Nucleus accumbens (tissue), 56 donors: ENCODE measurements around the gene TLR6.
A peak's percentile ranks its signal among the peaks of the same experiment; 100 is the strongest.

Experiments used
- DNase-seq, 56 donors: peaks; one replicate each; lab custom pipeline; 2025; lab: John Stamatoyannopoulos, UW

TLR6 gene

DNA sequence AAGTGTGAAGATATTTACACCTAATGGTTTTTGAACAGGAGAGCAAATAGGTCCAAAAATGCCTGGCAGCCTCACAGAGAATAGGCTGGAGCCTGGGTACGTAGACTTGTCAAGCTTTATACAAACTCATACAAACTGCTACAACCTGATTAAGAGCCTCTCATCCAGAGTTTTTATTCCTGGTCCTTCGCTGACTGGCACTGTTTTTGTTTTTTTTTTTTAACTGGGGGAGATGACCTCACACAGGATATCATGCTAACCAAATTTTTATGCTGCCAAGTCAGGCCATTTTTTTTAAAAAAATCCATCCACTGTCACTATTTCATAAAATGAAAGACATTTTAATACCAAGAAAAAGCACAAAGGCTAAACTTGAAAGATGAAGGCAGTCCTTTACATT, 12.9 kb upstream of the TLR6 start:
- no peak for DNase-seq

DNA sequence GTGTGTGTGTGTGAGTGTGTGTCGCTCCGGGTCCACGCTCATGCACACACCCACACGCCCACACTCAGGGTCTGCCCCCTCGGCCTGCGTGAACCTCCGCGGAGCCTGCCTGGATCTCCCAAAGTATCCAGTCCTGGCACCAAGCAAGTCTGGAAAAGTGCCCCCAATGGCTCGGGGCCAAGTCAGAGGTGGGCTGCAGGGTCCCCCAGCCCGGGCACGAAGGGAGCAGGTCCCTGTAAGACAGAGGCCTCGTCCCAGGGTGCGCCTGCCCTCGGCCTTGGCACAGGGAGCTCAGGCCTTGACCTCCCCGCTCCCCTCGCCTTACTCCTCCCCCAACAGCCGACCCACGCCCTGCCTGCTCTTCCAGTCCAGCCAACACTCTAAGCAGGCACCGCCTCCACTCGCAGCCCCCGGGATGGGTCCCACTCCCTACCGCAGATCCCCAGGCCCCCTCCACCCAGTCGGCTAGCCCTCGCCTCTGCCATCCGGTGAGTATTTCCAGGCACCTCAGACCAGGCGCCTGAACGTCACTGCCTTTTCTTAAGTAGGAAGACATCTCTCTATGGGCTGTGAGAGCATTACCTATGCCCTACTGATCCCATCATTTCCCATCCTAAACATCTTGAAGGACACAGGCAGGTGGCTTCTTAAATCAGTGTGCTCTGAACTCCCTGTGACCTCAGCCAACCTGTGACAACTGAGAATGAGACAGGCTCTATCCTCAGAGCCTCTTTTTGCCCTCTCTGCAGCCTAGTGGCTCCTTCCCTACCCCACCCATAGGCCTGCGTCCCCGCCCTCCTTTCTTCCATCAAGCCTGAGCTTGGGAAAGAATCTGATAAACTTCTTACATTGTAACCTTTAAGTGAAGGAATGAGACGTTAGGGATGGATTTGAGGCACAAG, 11.7 kb upstream of the TLR6 start:
- peak in 14 of 56 donors; percentile 13 to 69 (median 48) for DNase-seq

DNA sequence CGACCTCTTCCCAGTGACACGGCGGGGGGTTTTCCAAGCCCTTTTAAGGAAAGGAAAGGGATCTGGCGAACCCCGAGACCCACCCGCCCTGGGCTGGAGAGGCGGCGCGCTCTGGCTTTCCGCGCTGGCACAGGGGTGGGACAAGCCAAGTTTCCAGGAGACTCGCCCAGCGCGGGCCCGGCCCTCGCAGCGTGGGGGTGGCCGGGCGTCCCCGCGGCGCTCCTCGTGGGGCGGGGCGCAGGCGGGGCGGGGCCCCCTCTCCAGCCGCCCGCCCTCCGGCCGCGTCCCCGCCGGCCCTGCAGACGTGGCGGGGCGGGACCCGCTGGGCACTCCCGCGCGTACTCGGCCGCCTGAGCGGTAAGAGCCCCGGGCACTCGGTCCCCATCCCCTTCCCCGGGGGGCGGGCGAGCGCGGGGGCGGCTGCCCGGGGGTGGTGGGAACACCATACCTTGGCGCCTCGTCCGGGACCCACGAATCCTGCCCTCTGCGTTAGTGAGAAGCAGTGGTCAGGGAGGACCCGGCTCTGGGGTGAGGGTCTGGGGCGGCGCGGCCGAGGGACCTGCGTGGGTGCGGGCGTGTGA, 11.0 kb upstream of the TLR6 start, which contains the start of gene FAM114A1:
Gene FAM114A1 (plus strand): TSS at position 329 of the 581 bp plus-strand sequence. CDS start 10,273 bp downstream, outside the sequence.
- DNase-seq = peak in 51 of 56 donors; percentile 11 to 88 (median 57)

DNA sequence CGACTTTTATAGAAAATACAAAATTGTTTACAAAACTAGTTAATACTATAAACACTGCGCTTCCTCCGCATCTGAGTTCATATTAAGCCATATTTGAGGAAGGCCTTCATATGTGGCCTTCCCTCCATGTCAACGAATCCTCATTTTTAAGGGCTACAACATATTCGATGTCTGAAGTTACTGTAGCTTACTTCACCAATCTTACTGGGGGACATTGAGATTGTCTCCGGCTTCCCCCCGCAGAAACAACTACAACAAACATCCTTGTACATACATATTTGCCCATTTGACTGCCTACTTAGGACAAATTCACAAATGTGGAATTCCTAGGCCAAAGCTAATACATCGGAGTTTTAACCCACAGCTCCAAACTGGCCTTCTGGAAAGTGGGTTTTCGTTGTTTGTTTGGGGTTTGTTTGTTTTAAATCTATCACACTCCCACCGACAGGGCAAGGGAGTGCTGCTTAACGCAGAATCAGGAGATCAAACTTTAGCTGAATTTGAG, 10.4 kb upstream of the TLR6 start:
- no peak for DNase-seq

DNA sequence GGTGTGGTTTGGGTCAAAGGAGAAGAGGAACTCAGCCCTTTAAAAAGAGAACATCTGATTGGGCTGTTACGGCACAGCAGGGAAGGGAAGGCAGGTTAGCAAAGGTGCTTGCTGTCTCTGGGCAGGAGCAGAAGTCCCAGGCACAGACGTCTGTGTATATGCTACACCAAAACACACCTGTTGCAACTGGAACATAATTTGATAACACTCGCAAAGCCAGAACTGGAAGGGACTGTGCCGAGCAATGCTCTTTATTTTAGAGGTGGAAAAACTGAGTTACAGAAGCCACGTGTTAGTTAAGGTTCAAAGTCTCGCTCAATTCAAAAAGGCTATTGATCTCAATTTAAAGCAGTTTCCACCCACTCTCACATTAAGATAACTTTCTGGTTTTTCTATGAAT, 8.8 kb upstream of the TLR6 start:
- no peak for DNase-seq

DNA sequence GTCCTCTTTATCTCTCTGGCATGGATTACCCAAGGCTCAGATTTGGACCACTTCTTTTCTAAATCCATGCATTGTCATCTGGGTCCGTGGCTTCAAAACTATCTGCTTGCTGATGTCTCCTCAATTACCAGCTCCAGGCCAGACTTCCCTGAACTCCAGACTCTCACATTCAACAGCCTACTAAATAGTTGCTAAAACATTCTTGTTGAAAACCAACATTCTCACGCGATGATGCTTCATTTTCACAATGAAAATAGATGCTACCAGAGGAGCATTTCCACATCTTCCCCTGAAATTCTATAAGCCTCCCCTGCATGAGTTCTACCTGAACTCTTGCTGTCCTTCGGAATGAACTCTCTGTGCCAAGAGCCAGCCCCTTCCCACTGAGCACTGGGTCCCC, 5.2 kb upstream of the TLR6 start:
- DNase-seq = no peak

DNA sequence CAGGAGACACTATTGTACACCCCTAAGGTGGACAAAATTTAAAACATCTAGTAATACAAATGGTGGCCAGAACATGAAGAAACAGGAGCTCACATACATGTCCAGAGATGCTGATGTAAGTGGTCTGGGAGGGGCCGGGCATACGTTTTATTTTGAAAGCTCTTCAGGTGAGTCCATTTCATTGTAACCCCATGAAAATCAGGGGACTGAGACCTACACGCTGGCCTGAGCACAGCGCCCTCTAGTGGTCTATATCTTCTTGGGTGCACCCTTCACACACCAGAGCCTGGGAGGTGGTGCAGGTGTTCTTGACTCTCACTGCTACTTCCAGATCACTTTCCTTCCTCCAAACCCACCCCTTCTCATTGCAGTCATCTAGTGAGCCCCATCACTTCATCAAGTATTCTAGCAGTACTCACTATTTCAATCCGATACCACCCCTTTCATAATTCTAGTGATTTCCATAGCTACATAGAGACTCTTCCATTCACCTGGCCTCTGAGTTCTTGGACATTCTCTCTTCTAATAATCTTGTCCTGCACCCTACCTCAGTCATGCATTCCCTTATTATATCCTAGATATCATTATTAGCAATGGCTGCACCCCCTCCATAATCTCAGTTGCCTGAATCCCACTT, 4.3 kb upstream of the TLR6 start:
- no peak for DNase-seq

DNA sequence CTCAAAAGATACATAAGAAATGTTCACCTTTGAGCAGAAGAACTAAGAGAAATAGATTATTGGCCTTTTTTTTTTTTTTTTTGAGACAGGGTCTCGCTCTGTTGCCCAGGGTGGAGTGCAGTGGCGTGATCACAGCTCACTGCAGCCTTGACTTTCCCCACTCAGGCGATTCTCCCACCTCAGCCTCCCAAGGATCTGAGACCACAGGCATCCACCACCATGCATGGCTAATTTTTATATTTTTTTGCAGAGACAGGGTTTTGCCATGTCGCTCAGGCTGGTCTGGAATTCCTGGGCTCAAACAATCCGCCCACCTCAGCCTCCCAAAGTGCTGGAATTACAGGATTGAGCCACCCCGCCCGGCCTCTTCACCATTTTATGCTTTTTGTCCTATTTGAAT, 2.9 kb upstream of the TLR6 start:
- no peak for DNase-seq

DNA sequence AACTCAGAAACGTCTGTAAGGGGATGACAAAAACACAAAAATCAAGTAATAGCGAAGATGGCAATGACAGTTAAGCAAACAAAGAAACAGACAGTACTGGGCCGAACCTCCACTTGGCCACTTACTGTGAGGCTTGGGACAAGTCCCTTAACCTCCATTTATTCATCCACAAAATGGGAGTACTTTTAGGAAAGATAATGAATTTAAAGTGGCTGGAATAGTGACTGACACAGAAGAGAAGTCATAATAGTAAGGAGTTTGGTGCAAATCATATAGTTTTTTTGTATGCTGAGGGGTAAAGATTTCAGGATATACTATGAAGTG, 1.4 kb upstream of the TLR6 start:
- DNase-seq = no peak

DNA sequence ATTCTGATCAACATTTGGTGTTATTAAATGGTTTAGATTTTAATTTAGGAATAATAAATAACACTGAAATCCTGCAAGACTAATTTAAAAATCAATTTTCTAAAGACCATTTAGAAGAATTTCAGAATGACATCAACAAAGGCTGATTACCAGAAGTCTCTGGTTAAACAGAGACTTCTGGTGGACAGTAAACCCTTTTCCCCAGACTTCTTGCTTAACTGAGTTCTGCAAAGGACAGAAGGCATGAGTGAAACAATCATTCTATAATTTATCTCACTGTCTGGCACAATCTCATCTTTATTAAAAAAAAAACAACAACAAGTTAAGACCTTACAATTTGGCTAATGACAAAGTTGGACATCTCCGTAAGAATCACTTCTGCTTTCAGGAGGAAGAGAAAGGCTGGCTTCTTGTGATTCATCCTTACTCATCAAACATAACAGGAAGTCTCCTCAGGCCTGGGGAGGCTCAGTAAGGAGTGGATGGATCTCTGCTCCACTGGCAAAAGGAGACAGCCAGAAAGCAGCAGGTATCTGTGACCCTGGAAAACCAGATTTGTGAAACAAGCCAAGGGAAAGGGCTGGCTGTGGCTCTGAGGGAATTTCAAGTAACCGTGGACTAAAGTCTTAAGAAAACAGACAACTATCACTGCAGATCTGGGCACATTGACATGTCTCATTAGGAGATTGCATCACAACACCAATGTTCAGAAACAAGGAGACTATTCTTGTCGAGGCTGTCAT, 908 bp upstream of the TLR6 start:
- peak in 10 of 56 donors; percentile 7 to 35 (median 24) for DNase-seq

DNA sequence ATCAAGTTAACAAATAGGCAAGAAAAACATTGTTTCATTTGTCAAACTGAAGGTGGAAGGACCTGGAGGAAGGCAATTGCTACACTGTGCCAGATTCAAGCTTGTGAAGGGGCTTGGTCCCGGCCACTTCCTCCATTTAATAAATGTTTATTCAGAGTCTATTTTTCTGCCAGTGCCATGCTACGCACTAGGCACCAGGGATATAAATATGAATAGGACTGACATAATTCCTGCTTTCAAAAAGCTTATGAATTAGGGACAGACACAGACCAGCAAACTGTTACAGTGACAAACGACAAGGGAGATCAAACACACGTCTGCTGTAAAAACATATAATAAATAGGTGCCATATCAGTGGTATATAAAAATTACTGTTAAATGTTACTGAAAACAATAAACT, 571 bp downstream of the TLR6 start:
- no peak for DNase-seq

DNA sequence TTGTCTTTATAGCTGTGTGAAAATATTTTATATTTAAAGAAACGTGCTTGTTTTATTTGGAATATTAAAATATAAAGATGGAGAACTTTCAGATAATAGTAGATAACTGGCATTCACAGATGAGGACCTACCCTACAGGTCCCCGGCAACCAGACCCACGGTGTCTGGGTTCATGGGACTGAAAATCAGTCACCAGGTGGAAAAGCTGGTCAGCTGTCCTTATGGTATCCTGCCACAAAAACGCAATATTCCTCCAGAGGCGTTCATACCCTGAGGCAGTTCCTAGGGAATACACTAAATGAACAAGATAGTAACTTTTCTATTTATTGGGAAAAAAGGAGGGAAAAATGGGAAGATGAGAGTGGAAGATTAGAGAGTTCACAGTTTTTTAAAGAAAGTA, 1.2 kb downstream of the TLR6 start:
- no peak for DNase-seq

DNA sequence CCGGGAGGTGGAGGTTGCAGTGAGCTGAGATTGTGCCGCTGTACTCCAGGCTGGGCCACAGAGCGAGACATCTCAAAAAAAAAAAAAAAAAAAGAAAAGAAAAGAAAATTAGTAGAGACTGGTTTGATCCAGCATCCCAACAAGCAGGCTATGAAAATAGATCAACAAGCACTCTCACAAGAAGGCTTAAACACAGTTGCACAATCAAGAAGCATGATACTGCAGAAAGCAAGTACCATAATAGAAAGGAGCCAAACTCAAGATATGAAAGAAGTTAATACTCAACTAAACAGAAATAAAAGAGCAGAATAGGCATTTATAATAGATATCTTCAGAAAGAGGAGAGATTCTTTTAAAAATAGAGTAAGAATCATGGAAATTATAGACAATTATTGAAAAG, 10.6 kb downstream of the TLR6 start:
- no peak for DNase-seq

DNA sequence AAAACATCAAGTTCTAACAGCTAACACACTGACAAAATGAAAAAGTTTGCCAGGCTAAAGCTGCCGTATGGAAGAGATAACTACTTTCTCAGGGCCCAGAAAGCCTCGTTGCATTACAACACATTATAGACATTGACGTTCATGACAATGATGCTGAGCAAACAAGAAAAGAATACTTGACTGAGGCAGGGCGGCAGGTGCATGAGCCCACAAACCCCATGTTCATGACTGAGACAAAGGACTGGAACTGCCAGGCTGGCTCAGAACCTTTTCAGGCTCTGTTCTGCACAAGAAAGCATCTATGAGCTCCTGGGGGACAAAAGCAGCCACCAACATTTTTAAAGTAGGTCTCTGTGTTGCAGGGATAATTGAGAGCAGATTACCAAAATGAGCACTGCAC, 13.6 kb downstream of the TLR6 start:
- DNase-seq = peak in 1 of 56 donors; percentile 6

DNA sequence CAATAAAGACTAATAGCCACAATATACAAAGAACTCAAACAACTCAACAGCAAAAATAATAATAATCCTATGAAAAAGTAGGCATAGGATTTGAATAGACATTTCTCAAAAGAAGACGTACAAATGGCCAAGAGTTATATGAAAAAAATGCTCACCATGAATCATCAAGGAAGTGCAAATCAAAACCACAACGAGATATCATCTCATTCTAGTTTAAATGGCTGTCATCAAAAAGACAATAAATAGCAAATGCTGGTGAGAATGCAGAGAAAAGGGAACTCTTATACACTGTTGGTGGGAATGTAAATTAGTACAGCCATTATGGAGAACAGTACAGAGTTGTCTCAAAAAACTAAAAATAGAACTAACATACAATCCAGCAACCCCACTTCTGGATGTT, 18.8 kb downstream of the TLR6 start:
- no peak for DNase-seq

DNA sequence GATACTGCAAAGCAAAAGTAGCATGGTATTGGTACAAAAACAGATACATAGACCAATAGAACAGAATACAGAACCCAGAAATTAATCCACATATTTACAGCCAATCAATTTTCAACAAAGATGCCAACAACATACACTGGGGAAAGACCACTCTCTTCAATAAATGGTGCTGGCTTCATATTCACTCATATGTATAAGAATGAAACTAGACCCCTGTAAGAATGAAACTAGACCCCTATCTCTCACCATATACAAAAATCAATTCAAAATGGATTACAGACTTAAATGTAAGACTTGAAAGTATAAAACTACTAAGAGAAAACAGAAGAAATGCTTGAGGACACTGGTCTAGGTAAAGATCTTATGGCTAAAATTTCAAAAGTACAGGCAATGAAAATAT, 19.3 kb downstream of the TLR6 start:
- DNase-seq = no peak

DNA sequence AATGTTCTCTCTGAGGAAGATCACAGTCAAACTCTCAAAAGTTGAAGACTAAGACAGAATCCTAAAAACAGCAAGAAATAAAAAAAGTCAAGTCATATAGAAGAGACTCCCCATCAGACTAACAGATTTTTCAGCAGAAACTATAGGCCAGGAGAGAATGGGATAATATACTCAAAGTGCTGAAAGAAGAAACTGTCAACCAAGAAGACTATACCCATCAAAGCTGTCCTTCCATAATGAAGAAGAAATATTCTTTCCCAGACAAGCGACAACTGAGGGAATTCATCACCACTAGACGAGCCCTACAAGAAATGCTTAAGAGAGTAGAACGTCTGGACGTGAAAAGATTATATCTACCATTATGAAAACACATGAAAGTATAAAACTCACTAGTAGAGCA, 22.0 kb downstream of the TLR6 start:
- DNase-seq = no peak

DNA sequence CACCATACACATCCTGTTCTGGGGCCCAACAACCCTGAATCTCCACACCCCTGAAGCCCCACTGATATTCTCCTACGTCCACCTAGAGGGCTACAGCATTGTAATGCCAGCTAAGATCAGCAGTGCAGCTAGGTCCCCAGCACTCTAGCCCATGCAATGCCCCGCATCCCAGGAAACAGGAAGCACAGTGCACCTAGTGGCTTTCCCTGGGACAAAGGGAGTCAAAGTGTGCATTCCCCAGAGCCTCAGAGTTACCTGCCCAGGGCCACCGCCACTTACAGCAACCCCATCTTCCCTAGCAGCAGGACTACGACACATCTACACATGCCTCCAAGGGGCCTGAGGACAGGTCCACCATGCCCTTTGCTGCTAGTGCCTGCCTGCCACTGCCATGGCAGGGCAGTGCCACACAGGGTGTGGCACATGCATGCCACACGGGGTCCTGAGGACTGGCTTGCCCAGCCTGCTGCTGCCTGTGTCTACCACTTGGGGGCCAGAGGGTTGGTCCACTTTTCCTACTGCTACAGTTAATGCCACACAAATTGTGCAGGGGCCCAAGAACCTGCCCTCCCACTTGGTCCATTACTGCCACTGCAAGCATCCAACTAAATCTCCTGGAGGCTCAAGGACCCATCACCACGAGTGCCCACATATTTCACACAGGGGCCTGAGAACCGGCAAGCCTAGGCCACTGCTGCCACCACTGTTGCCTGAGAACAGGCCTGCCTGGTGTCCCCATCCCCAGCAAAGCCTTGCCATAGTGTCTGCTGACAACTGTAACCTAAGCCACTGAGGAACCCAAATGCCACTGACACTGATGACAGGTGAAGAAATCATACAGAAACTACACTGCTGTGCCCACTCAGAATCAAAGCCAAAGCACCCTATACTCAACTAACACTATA, 23.7 kb downstream of the TLR6 start:
- no peak for DNase-seq

DNA sequence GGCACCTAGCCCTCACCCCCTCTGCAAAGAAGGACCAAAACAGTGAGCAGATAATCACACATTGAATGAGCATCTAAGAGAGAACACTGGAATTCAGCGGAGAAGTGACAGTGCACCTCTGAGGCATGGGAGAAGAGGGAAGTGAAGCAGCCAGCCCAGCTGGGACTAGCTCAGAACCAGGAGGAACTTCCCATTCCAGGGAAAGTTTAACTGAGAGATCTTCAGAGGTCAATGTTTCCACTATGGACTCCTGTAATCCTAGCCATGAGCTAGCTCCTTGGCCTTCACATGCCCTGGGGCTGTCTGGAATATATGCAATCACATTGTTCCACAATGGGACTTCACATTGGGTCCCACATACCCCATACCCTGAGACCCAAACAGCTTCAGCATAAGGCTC, 24.4 kb downstream of the TLR6 start:
- DNase-seq = no peak

DNA sequence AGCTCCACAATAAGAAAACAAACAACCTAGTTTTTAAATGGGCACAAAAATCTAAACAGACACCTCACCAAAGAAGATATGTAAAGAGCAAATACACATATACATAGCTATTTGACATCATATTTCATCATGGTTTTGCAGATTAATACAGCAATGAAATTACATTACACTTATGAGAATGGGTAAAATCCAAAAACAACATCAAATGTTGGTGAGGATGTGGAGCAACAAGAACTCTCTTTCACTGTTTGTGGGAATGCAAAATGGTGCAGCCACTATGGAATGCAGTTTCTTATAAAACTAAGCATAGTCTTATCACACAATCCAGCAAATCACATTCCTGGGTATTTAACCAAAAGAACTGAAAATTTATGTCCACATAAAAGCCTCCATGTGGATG, 25.0 kb downstream of the TLR6 start:
- DNase-seq = no peak
